Mucosa of descending colon (tissue), 3 donors: ENCODE results near the gene TMC8. TPM values are rescaled to one million over a fixed set of nuclear protein-coding genes. Genes with fewer than 3 reads are reported as not detected.
"Not testable (repeated sequence)": the region's sequence is repeated elsewhere in the genome, so short reads cannot be mapped to it uniquely, and the experiment has no call there.

Experiments used
- ATAC-seq: fragments of 200-7000 bp; cut with Tn5 transposase; one replicate; pipeline ENCODE4 v1.9.1; 2020; ENCODE audit warnings: mild to moderate bottlenecking, moderate library complexity
- DNase-seq, 3 donors: peaks; one replicate each; pipeline ENCODE4 v3.0.0-alpha.2; 2020
- H3K36me3 ChIP-seq: fragments of 200-600 bp; one replicate; pipeline ENCODE4 v1.8.0; 2021; ENCODE audit warnings: low read depth, mild to moderate bottlenecking
- H3K4me1 ChIP-seq: fragments of 200-600 bp; one replicate; pipeline ENCODE4 v1.8.0; 2021; ENCODE audit warnings: low read depth, mild to moderate bottlenecking
- H3K4me3 ChIP-seq: fragments of 200-600 bp; one replicate; pipeline ENCODE4 v1.8.0; 2021; ENCODE audit warnings: mild to moderate bottlenecking
- H3K9me3 ChIP-seq: fragments of 200-600 bp; one replicate; pipeline ENCODE4 v1.8.0; 2021; ENCODE audit warnings: mild to moderate bottlenecking
- CTCF ChIP-seq: fragments of 200-600 bp; IDR thresholded peaks from one replicate; pipeline ENCODE4 v1.8.0; 2022; ENCODE audit warnings: antibody characterized with exemption, mild to moderate bottlenecking
- intact Hi-C, 2 donors: fragments of 100-400 bp; cut with DNase I in 1 of 2; cut with micrococcal nuclease in 1 of 2; formaldehyde crosslinking; loops; one replicate each; pipeline versions ENCODE4 v1.11.0 to v1.11.1; 2022; cut with DNase I, micrococcal nuclease
- long read RNA-seq, 2 donors: library from polyadenylated mRNA; unstranded; transcript quantifications; one replicate each; pipeline ENCODE4 v2.0.0, GENCODE V29; 2019 to 2021
- total RNA-seq, 3 donors: library from RNA; stranded (reverse); fragmentation: NEBNext Ultra II Directional in 2 of 3; extraction: Animal tissue kit (Norgen Biotek cat#: 25700) in 2 of 3; gene quantifications; one replicate each; pipeline versions ENCODE4 v1.2.1 to v1.2.4, GENCODE V29; 2021 to 2023
- donor health status: DM: no; HTN: no; CAD: no; lungs with moderate emphysema.
- donor health status: DM: no; HTN: no; CAD: no.
- donor health status: DM: no; HTN: yes; CAD: no.

TMC8 gene
- total RNA-seq = 10 to 100 TPM in 1 of 3 donors, 1 to 10 TPM in 2; 6.0 to 11.4 (median 8.5) TPM
- long read RNA-seq, donor 1, full-length matches to known transcripts = 1 of 9 reads
- long read RNA-seq, donor 1, partial matches to known transcripts = 0 of 9 reads
- long read RNA-seq, donor 1, other reads (novel, unspliced or antisense) = 8 of 9 reads
- long read RNA-seq, donor 2, partial matches to known transcripts = 1 of 2 reads
- long read RNA-seq, donor 2, other reads (novel, unspliced or antisense) = 1 of 2 reads

- ATAC-seq = peak; percentile 15
- intact Hi-C loops = no loop called here
- Histone ChIP-seq H3K4me3 (peak within 1 kb of the TSS; percentile 11), H3K4me1 (peaks cover 48% of the 10 kb centered on the region), H3K9me3 (no peaks in the 10 kb centered on the region), H3K36me3 (no peaks in the 10 kb centered on the region)
- no peak for TF ChIP-seq CTCF
- peak in 2 of 3 donors; percentile 64 to 81 for DNase-seq
These were observed at the start of gene TMC8 for GRCh38 chr17:78130437-78131101. TMC8 (plus strand) TSS chr17:78130771; CDS start chr17:78131589, 818 bp downstream.

GRCh38 chr17:78081551-78081950, 49.0 kb upstream of the TMC8 start:
- DNase-seq (no peak), ATAC-seq (no peak)
- Histone ChIP-seq H3K36me3 (peaks cover 5% of the 10 kb centered on the region), H3K4me3 (no peak overlapping the region), H3K9me3 (no peaks in the 10 kb centered on the region), H3K4me1 (no peaks in the 10 kb centered on the region)
- intact Hi-C loops = no loop called here
- TF ChIP-seq CTCF = no peak

- H3K36me3 ChIP-seq, H3K4me1 ChIP-seq, ATAC-seq, H3K4me3 ChIP-seq, H3K9me3 ChIP-seq, intact Hi-C loops: not testable (repeated sequence)
- DNase-seq = peak in 1 of 3 donors; percentile 19
These were observed 48.2 kb upstream of the TMC8 start for GRCh38 chr17:78082355-78082872.

GRCh38 chr17:78082988-78083387, 47.6 kb upstream of the TMC8 start:
- no peak for TF ChIP-seq CTCF
- intact Hi-C loops = no loop called here
- no peak for ATAC-seq
- no peak for DNase-seq
- Histone ChIP-seq H3K4me1 (no peaks in the 10 kb centered on the region), H3K36me3 (no peaks in the 10 kb centered on the region), H3K9me3 (no peaks in the 10 kb centered on the region), H3K4me3 (no peak overlapping the region)

- TF ChIP-seq CTCF = no peak
- Histone ChIP-seq H3K9me3 (no peaks in the 10 kb centered on the region), H3K36me3 (no peaks in the 10 kb centered on the region), H3K4me3 (no peak overlapping the region), H3K4me1 (no peaks in the 10 kb centered on the region)
- intact Hi-C loops = no loop called here
- ATAC-seq (no peak), DNase-seq (no peak)
These were observed 43.8 kb upstream of the TMC8 start for GRCh38 chr17:78086740-78087139.

- H3K4me1 ChIP-seq = no peaks in the 10 kb centered on the region
- DNase-seq (no peak), ATAC-seq (no peak)
- TF ChIP-seq CTCF = no peak
- H3K36me3 ChIP-seq = no peaks in the 10 kb centered on the region
- no peaks in the 10 kb centered on the region for H3K9me3 ChIP-seq
- intact Hi-C loops = no loop called here
- no peak overlapping the region for H3K4me3 ChIP-seq
These were observed 42.0 kb upstream of the TMC8 start for GRCh38 chr17:78088529-78088928.
